Central memory CD8-positive, alpha-beta T cell (primary cell): ENCODE measurements around the gene ZNF423.

Source experiments
- ATAC-seq: fragments of 150-1000 bp; cut with Tn5 transposase; replicated peaks from 2 replicates; pipeline ENCODE4 v1.10.0; 2022; ENCODE audit warnings: mild to moderate bottlenecking, moderate FRiP score, moderate number of reproducible peaks; ENCODE audit not compliant: poor library complexity, severe bottlenecking; ENCODE audit errors: extremely low read depth
- DNase-seq, 2 donors: peaks; one replicate each; pipeline ENCODE4 v3.0.0; 2021; ENCODE audit warnings: low spot score in 2 of 2
- H3K27ac Mint-ChIP-seq: one replicate; pipeline ENCODE4 v1.8.0; 2022; ENCODE audit warnings: low read depth, mild to moderate bottlenecking, moderate library complexity, mixed read lengths
- H3K27me3 Mint-ChIP-seq: one replicate; pipeline ENCODE4 v1.8.0; 2022; ENCODE audit warnings: mixed read lengths
- H3K36me3 Mint-ChIP-seq: one replicate; pipeline ENCODE4 v1.8.0; 2022; ENCODE audit warnings: mild to moderate bottlenecking, moderate library complexity, mixed read lengths; ENCODE audit not compliant: insufficient read depth
- H3K4me1 Mint-ChIP-seq: one replicate; pipeline ENCODE4 v1.8.0; 2022; ENCODE audit warnings: mixed read lengths
- H3K4me3 Mint-ChIP-seq: one replicate; pipeline ENCODE4 v1.8.0; 2022; ENCODE audit warnings: mild to moderate bottlenecking, moderate library complexity, mixed read lengths
- H3K9me3 Mint-ChIP-seq: one replicate; pipeline ENCODE4 v1.8.0; 2022; ENCODE audit warnings: mixed read lengths

Gene ZNF423

GRCh38 chr16:49477250-49477895 is 378.5 kb downstream of the ZNF423 start:
- DNase-seq, result no peak
- Mint-ChIP-seq H3K27ac (no peak overlapping the region), H3K4me3 (no peak overlapping the region), H3K27me3 (no peaks in the 10 kb centered on the region), H3K36me3 (no peaks in the 10 kb centered on the region), H3K4me1 (no peaks in the 10 kb centered on the region), H3K9me3 (no peaks in the 10 kb centered on the region)
- ATAC-seq, result no peak

- peaks cover 2% of the 10 kb centered on the region for H3K36me3 Mint-ChIP-seq
- no peak for ATAC-seq
- DNase-seq, result no peak
- no peak overlapping the region for H3K27ac Mint-ChIP-seq
- no peaks in the 10 kb centered on the region for H3K27me3 Mint-ChIP-seq
- H3K4me1 Mint-ChIP-seq, result no peaks in the 10 kb centered on the region
- no peaks in the 10 kb centered on the region for H3K9me3 Mint-ChIP-seq
- no peak overlapping the region for H3K4me3 Mint-ChIP-seq
These were observed 381.2 kb downstream of the ZNF423 start for GRCh38 chr16:49474741-49475140.

- Mint-ChIP-seq H3K4me3 (no peak overlapping the region), H3K27me3 (no peaks in the 10 kb centered on the region), H3K4me1 (no peaks in the 10 kb centered on the region), H3K27ac (no peak overlapping the region), H3K9me3 (no peaks in the 10 kb centered on the region), H3K36me3 (peaks cover 2% of the 10 kb centered on the region)
- DNase-seq (no peak), ATAC-seq (no peak)
These were observed 382.1 kb downstream of the ZNF423 start for GRCh38 chr16:49473773-49474172.

- no peaks in the 10 kb centered on the region for H3K4me1 Mint-ChIP-seq
- H3K9me3 Mint-ChIP-seq, result no peaks in the 10 kb centered on the region
- peaks cover 2% of the 10 kb centered on the region for H3K36me3 Mint-ChIP-seq
- ATAC-seq (no peak), DNase-seq (no peak)
- H3K4me3 Mint-ChIP-seq, result no peak overlapping the region
- H3K27ac Mint-ChIP-seq, result no peak overlapping the region
- no peaks in the 10 kb centered on the region for H3K27me3 Mint-ChIP-seq
These were observed 382.8 kb downstream of the ZNF423 start for GRCh38 chr16:49473131-49473530.

GRCh38 chr16:49472598-49472997 is 383.3 kb downstream of the ZNF423 start:
- no peak overlapping the region for H3K4me3 Mint-ChIP-seq
- H3K27ac Mint-ChIP-seq, result no peak overlapping the region
- DNase-seq, result no peak
- no peaks in the 10 kb centered on the region for H3K27me3 Mint-ChIP-seq
- ATAC-seq, result no peak
- H3K36me3 Mint-ChIP-seq, result peaks cover 2% of the 10 kb centered on the region
- no peaks in the 10 kb centered on the region for H3K9me3 Mint-ChIP-seq
- no peaks in the 10 kb centered on the region for H3K4me1 Mint-ChIP-seq

GRCh38 chr16:49471038-49471727 is 384.7 kb downstream of the ZNF423 start:
- Mint-ChIP-seq H3K36me3 (peaks cover 2% of the 10 kb centered on the region), H3K27me3 (no peaks in the 10 kb centered on the region), H3K9me3 (no peaks in the 10 kb centered on the region), H3K4me1 (peaks cover 6% of the 10 kb centered on the region), H3K27ac (no peak overlapping the region), H3K4me3 (no peak overlapping the region)
- DNase-seq (peak in 1 of 2 donors; percentile 5), ATAC-seq (no peak)

- no peak overlapping the region for H3K27ac Mint-ChIP-seq
- no peaks in the 10 kb centered on the region for H3K9me3 Mint-ChIP-seq
- no peaks in the 10 kb centered on the region for H3K27me3 Mint-ChIP-seq
- ATAC-seq (no peak), DNase-seq (peak in 1 of 2 donors; percentile 8)
- H3K4me1 Mint-ChIP-seq, result peaks cover 6% of the 10 kb centered on the region
- H3K4me3 Mint-ChIP-seq, result no peak overlapping the region
- peaks cover 2% of the 10 kb centered on the region for H3K36me3 Mint-ChIP-seq
These were observed 385.4 kb downstream of the ZNF423 start for GRCh38 chr16:49470513-49470991.

GRCh38 chr16:49469930-49470451 is 385.9 kb downstream of the ZNF423 start:
- Mint-ChIP-seq H3K9me3 (no peaks in the 10 kb centered on the region), H3K36me3 (peaks cover 2% of the 10 kb centered on the region), H3K27ac (no peak overlapping the region), H3K27me3 (no peaks in the 10 kb centered on the region), H3K4me3 (no peak overlapping the region), H3K4me1 (peaks cover 6% of the 10 kb centered on the region)
- DNase-seq (peak in 1 of 2 donors; percentile 2), ATAC-seq (no peak)

- Mint-ChIP-seq H3K27me3 (no peaks in the 10 kb centered on the region), H3K9me3 (no peaks in the 10 kb centered on the region), H3K4me1 (peaks cover 12% of the 10 kb centered on the region), H3K27ac (no peak overlapping the region), H3K36me3 (peaks cover 3% of the 10 kb centered on the region), H3K4me3 (no peak overlapping the region)
- DNase-seq (peak in 1 of 2 donors; percentile 6), ATAC-seq (no peak)
These were observed 386.6 kb downstream of the ZNF423 start for GRCh38 chr16:49469311-49469670.

- Mint-ChIP-seq H3K36me3 (peaks cover 3% of the 10 kb centered on the region), H3K4me1 (peaks cover 17% of the 10 kb centered on the region), H3K9me3 (no peaks in the 10 kb centered on the region), H3K27me3 (no peaks in the 10 kb centered on the region), H3K4me3 (no peak overlapping the region), H3K27ac (no peak overlapping the region)
- DNase-seq, result peak in 1 of 2 donors; percentile 4
- ATAC-seq, result no peak
These were observed 387.2 kb downstream of the ZNF423 start for GRCh38 chr16:49468611-49469310.

GRCh38 chr16:49467540-49468372 is 388.2 kb downstream of the ZNF423 start:
- ATAC-seq (no peak), DNase-seq (peak in 1 of 2 donors; percentile 6)
- Mint-ChIP-seq H3K27me3 (no peaks in the 10 kb centered on the region), H3K4me1 (peaks cover 26% of the 10 kb centered on the region), H3K27ac (no peak overlapping the region), H3K36me3 (peaks cover 7% of the 10 kb centered on the region), H3K4me3 (no peak overlapping the region), H3K9me3 (no peaks in the 10 kb centered on the region)

GRCh38 chr16:49466881-49467280 is 389.0 kb downstream of the ZNF423 start:
- Mint-ChIP-seq H3K4me3 (no peak overlapping the region), H3K4me1 (peaks cover 35% of the 10 kb centered on the region)
- no peak for ATAC-seq

More at GRCh38 chr16:49466881-49467280, 389.0 kb downstream of the ZNF423 start:
- Mint-ChIP-seq H3K36me3 (peaks cover 7% of the 10 kb centered on the region), H3K27ac (no peak overlapping the region), H3K9me3 (no peaks in the 10 kb centered on the region), H3K27me3 (no peaks in the 10 kb centered on the region)
- DNase-seq, result peak in 1 of 2 donors; percentile 4
